Activated gamma-delta T cell treated with anti-CD3 and anti-CD28 coated beads, Interleukin-2, amount 50 U/mL, for 16 hours (primary cell): ENCODE measurements around the gene SCNM1.
A peak's percentile ranks its signal among the peaks of the same experiment; 100 is the strongest.

Experiments
- DNase-seq: peaks from one replicate; pipeline ENCODE4 v3.0.0-alpha.2; 2020; ENCODE audit warnings: low read depth

SCNM1 gene, protein sequence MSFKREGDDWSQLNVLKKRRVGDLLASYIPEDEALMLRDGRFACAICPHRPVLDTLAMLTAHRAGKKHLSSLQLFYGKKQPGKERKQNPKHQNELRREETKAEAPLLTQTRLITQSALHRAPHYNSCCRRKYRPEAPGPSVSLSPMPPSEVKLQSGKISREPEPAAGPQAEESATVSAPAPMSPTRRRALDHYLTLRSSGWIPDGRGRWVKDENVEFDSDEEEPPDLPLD

DNA sequence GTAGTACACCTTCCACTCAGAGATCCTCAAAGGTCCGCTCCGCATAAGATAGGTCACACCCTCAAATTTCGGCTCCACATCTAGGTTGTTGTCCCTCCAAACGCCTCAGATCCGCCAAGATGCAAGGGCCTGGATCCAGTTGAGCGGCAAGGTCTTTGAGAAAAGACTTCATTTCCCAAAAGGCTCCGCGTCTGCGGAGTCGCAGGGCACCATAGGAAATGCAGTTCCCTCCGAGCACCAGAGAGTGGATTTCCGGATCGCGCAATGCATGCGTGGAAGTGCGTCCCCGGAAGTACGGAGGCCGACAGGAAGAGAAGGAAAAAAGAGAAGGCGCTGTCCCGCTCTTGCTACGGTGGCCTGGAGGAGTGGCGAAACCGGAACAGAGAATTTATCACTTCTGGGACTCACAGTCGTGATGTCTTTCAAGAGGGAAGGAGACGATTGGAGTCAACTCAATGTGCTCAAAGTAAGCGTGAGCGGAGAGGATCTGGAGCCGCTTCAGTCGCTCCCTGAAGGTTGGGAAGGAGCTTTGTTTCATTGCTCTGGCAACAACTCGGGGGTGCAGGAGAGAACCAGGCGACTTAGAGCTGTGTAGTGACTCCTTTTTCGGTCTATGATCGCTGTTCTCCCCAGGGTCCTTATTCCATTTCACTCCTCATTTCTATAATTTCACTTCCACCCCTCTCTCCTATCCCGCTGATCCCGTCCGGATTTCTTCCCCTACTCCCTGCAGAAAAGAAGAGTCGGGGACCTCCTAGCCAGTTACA is at the start of gene SCNM1, which contains the start of gene LYSMD1:
Gene SCNM1 (plus strand): TSS at position 407 of the 767 bp plus-strand sequence. CDS start 9 bp downstream, at position 416.
Gene LYSMD1 (minus strand): TSS at position 165 of the 767 bp plus-strand sequence. CDS start 644 bp downstream, outside the sequence.
- peak; percentile 94 for DNase-seq

DNA sequence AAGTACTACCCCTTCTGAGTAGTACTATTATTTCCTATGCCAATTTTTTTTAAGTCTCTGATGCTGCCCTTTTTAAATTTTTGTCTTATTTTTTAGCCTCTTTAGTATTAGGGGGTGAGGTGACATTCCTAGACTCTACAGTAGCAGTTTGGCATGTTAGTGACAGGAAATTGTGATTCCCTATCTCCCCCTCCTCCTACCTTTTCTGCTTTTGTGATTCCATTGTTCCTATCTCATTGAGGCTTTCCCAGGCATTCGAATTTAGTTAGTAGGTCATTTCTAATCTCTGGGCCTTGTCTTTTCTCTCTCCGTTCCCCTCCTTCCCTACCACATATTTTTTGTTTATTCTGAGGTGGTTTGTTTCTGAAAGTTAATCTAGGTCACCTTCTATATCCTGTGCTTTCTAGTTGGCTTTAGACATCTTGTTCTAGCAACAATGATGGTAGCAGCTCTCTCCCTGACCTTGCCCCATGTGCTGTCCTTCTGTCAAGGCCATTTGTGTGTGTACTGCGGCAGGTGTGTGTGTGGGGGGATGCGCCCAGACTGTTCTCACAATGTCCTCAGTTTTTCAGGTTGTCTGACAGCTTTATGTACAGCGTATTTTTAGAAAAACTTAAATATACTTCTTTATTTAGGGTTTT is 41.1 kb upstream of the SCNM1 start:
- no peak for DNase-seq

DNA sequence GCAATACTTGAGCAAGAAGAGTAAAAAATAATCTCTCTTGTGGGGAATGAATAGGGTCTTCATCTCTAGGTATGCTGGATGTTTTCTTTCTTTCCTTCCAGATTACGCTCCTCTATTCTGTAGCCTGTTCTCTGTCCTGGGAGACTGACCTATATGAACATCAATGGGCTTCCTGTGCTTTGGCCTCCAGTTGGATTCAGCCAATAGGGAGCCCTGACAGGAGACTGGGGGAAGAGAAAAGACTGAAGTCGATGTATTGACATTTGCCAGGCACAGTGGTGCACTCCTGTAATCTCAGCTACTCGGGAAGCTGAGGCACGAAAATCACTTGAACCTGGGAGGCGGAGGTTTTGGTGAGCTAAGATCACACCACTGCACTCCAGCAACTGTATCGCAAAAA is 37.1 kb upstream of the SCNM1 start:
- no peak for DNase-seq

DNA sequence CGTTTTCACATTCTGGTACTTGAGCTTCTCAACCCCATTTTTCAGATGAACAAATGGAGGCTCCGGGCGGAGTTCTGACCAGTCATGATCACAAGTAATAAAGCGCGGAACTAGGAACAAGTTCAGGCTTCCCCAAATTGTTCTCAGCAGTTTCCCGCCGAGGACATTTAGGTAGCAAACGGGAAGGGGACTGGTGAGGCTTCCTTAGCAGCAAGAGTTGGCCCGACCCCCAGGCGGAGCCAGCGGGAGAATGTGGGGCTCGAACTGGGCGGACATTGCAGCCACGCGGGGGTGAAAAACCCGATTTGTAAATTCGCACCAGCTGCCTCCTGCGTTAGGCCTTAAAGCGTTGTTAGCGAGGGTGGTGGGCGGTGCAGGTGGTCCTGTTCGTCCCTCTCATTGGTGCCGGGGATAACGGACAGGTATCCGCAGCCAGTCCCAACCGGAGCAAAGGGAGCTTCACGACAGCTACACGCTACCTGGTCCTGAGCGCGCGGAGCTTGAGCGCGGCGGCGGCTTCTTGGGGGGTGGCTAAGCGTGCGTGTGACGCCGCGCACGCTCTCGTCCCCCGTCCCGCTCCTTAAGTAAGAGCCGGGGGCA is 34.9 kb upstream of the SCNM1 start:
- DNase-seq, result peak; percentile 75

DNA sequence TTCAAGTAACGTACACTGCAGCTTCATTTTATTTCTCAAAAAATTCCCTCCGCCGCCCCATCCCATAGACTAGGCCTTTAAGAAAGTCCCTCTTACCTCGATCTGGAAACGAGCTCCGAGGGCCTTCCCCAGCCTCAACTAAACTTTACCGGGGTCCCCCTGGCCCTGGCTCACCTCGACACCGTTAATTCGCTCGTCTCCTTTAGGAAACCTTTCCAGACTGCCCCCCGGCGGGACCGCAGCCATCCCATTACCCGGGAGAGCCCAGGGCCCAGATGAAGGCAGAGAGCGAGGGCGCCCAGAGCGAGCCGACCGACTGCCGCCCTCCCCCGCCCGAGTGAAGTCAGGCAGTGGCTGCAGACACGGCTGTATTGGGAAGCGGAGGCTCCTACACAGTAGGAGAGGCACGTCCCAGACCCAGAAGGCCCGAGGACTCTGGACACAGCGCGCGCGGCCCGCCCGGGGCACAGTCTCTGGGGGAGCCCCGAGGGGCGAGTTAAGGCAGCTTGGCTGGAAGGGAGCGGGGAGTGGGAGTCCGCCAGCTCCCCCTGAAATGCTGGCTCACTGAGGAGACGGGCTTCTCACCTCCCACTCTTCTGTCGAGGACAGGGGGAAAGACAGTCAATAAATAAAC is 34.1 kb upstream of the SCNM1 start:
- DNase-seq, result no peak

DNA sequence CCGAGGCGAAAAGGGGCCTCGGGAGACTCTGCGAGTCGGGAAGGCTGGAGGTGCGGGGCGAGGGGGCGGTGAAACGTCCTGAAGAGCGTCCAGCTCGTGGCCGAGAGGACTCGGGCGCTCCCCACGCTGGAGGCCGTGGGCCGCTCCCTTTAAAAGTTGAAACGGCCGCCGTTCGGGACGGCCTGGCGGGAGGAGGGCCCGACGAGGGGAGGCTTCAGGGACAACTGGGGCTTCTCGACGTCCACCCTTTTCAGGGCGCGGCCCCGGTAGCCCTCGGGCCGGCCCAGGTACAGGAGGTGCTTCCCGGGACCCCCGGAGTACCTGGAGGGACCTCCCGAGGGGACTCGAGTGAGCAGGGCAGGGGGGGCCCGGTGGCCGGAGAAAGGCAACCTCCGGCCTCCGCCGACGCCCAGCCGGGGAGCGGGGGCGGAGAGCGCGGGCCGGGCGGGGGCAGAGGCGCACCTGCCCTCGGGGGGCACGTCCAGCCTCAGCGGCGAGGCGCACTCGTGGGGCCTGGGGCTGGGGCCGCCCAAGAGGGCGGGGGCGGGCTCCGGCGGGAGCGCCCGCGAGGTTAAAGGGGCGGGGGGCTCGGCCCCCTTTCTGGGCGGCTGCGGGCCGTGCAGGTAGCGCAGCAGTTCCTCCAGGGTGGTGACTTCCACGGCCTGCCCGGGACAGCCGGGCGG is 33.5 kb upstream of the SCNM1 start:
- no peak for DNase-seq

DNA sequence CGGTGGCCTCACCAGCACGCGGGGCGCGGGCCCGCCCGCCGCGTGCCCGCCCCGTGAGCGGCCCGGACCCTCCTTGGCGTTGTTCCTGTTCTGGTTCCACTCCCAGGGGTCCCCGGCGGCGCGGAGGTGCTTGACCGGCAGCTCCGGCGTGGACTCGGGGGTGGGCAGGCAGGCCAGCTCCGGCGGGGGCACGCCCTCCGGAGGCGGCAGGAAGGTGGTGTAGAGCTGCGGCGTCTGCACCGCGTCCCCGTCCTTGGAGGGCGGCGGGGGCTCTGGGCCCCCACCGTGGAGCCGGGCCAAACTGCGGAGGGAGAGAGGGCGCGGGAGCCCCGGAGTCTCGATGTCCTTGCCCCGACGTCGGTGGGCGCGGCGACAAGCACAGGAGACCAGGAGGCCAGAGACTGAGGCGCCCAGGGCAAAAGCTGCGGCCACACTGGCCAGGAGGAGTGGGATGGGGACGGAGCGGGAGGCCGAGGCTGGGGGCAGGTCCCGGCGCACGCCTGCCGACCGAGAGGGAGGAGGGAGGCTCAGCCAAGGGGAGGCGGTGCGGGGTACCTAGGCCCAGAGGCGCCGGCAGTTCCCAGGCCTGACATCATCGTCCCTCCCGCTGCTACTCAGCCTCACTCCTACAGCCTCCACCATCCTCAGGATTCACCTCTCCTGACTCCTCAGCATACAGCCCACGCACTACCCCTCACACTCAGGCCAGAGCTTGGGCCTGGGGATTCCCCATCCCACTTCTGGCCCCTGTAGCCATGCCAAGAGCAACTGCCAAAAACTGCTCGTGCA is 32.7 kb upstream of the SCNM1 start:
- DNase-seq, result no peak

DNA sequence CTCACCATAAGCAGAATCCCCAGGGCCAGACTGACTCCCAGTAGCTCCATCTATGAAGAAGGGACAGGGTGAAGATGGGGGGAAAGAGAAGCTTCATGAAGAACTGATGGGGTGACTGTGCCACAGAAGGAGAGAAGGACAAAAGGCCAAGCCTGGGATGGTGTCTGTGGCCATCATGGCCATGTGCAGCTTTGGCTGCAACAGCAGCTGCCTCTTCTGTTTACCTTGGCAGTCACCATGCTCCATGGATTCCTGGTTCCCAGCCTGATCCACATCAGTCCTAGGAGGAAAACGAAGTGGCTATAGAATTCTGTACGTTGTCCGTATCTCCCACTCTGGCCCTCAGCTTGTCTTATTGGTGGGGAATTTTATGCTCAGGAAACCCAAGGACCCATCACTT is 31.5 kb upstream of the SCNM1 start:
- DNase-seq, result no peak

DNA sequence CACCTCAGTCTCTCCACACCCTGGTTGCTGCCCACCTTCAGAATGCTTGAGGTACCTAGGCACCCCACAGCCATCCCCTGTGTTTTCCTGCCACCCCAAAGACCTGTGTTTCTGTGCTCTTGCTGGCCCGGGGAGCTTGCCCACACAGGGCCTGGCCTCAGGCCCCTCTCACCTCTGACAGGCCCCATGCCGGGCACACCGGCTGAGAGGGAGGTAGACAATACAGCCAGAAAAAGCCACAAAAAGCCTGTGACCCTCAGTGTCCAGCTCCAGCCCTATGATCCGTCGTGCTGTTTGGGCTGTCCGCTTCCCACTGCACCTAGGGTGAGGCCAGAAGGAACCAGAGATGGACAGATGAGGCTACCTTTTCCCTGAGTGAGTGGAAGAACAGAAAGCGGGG is 31.0 kb upstream of the SCNM1 start:
- no peak for DNase-seq

DNA sequence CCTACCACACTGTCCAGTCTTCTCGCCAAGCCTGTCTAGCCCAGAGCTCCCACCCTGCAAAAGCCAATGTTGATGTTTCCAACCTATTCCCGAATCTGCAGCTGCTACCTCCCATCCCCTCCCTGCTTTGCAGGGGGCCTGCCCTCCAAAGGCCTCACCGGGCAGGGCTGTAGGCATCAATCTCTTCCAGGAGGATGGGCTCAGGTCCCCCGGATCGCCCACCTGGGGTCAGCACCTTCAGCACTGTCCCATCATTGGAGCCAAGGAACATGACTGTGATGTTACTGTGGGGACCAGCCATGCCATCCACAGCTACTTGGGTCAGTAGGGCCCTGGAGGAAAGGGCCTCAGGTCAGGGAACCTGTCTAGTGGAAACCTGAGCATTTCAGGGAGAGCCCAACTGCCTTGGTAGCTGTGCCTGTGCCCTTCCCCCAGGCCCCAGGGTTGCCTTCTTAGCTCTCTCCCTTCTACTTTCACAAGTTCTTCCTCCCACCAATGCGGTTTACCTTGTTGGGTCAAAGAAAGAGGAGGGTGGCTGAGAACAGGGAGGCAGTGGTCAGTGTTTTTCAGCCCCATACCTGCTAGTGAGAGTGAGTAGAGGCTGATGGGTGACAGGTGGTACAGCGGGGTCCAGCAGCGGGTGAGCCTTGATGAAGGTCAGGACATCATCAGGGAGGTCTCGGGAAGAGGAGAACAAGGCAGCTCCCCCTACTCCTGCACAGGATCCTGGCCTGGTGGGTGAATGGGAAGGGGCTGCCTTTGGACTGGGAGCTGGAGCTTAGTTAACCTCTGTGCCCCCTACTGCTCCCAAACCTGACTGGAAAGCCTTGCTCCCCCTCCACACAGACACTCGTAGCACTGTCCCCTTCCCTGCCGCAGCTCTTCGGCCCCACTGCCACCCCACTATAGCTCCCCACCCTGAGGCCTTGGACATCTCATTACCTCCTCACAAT is 30.2 kb upstream of the SCNM1 start:
- DNase-seq, result no peak

DNA sequence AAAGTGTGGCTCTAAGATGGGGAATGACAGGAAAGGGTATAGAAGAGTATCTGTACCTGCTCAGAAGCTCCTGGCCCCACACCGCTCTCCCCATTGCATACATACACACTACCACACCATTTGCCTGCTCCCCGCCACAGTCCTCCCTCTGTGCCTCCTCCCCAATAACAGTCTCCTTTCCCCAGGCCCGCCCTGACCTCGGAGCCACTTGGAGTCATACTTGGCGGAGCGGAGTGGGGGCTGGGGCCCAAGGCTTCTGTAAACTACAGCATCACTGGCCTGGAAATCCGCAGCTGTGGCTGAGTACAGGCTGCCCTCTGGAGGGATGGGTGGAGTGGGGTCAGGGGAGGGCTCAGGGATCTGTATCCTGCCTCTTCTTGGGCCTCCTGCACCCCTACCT is 28.2 kb upstream of the SCNM1 start:
- no peak for DNase-seq

DNA sequence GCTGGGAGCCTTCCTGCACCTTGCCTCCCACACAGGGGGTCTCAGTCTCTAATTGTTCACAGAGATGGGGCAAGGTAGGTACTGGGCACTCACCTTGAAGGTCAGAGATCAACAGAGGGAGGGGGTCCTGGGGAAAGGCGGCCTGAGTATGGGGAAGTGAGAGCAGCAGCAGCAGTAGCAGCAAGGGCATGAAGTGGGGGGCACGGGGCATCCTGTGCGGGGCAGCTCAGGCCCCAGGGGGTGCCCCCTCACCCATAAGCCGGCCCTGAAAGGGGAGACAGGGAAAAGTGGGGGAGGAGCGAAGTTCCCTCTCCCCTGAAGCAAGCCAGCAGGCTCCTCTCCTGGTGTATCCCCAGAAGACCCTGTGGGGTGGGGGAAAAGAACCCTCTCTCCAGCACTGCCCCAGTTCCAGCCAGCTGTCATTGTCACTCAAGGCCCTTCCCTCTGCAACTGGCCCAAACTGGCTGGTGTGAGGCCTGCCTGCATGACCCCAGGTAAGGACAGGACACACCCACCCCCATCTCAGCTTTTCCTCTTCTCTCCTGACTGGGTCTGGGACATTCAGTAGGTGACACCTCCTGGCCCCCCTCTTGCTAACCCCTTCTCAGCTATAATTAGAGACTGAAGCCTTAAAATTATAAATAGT is 23.4 kb upstream of the SCNM1 start:
- no peak for DNase-seq

DNA sequence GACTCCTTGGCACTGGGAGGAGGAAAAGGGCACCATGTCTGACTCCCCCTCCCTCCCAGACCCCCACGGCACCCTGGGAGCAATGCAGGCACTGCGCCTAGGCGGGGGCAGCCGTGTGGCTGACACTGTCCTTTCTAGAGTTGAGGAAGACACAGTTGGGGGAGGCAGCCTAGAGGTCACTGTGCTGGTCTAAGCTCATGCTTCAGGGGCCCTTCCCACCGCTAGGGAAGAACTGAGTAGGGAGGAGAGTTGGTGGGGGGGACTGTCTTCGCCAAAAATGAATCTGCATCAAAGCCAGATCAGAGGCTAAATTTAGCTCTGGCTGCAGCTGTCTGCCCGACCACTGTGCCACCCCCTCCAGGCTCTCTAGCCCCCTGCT is 22.9 kb upstream of the SCNM1 start:
- no peak for DNase-seq

DNA sequence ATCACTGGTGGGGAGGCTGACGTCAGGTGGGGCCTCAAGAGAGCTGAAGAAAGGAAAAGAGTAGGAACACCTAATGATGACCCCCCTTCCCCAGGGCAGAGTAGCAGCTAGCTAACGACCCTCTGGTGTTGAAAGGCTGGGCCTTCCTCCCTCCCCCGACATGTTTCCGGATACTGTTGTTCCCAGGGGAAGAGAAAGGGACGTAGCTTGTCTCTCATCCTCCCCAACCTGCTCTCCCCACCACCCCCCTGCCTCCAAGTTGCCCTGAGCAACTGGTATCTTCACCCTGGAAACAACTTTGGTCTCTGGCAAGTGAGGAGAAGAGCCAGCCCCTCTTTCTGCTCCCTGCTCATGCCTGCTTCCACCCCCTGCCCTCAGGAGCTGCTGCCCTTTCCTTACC is 22.0 kb upstream of the SCNM1 start:
- no peak for DNase-seq

DNA sequence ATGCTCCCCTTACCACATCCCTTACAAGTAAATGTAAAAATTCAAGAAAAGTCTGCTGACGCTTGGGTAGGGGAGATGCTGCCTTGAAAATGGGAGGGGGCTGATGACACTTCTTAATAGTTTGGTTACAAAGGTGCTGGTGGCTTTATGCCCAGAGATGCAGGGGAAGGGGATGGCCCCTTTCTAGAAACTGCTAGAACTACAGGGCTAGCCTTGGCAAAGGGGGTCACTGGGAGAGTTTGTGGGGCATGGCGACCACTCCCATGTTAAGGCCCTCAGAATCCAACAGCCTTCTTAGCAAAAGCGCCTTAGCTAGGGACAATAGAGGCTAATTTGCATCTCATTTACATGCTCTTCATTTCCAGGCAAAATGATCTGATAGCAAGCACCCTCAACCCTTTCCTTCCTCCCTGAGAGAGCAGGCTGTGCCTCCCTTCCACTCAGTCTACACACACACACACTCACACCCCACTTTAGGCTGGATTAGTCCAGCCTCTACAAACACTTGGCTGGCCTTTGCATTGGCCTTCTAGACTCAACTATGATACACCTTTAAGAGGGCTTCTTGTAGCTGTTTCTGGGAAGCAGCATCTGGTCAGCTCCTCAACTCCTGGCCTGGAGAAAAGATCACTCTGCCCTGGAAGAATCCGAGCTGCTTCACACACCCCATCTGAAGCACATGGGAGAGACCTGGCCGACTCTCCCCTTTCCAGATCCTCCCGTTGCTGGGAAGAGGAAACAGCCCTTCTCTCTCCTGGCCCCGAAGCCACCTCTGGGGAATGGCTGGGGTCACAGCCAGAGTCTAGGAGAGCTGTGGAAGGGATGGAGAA is 21.3 kb upstream of the SCNM1 start:
- DNase-seq, result no peak

DNA sequence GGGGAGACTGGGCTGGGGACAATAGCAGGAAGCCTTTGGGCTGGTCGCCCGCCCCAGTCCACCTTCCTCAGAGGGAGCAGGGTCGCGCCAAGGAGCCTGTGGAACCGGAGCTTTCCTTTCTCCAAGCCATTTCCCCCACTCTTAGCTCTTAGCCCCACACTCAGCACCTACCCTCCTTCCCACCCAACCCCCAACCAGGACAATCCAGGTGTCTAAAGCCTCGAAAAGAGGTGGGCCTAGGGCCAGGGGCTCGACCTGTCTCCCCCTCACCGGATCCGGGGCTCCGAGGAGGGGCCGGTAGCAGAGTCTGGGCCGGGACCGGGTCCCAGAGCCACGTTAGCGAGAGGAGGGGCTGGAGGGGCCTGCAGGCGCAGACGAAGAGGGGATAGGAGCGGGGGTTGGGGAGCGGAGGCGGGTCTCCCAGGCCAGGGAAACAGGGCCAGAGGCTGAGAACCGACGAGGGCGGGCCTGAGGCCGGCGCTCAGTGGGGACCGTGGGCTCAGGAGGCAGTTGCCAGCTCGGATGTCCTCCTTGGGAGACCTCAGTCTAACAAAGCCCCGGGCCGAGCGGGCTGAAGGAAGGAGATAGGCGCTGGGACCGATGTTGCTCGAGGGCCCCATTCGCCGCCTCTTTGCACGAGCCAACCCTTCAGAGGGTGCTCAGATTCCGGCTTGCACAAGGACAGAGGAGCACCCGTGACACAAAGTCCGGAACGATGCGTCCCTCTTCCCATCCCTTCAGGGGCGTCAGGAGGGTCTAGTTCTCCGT is 20.5 kb upstream of the SCNM1 start:
- DNase-seq, result no peak

DNA sequence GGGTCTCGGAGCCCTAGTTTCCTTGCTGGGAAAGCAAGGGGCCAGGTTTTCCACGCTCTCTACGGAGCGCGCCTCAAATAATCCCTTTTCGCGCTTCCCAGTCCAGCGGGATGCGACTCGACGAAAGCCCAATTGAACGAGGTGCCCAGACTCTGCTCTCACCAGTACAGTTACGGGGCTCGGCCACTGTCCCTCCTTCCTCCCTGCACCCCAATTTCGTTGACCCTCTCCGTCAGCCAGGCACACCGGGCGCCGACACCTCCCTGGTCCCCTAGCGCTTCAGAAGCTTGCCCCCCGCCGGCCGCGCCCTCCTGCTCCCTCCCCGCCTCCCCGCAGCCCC is 19.9 kb upstream of the SCNM1 start:
- DNase-seq, result no peak
